ENCODE measurements around the gene SLC3A2. TPM values are rescaled to one million over a fixed set of nuclear protein-coding genes. Genes with fewer than 3 reads are reported as not detected.

The SLC3A2 gene
- polyA plus RNA-seq, 3 donors, result 169 to 175 (median 169) TPM

GRCh38 chr11:62874851-62875250 lies 5.8 kb upstream of the SLC3A2 start:
- DNase-seq, result no peak

GRCh38 chr11:62875698-62876478 lies 4.8 kb upstream of the SLC3A2 start:
- DNase-seq, result no peak

GRCh38 chr11:62876712-62877111 lies 4.0 kb upstream of the SLC3A2 start:
- DNase-seq, result no peak

- DNase-seq, result no peak
Observed at GRCh38 chr11:62879235-62879978, 1.3 kb upstream of the SLC3A2 start.

GRCh38 chr11:62880231-62880802 lies 379 bp upstream of the SLC3A2 start:
- DNase-seq, result peak; percentile 34

GRCh38 chr11:62881579-62882430 lies 1.1 kb downstream of the SLC3A2 start:
- DNase-seq, result peak; percentile 96

- no peak for DNase-seq
Observed at GRCh38 chr11:62882431-62882749, 1.7 kb downstream of the SLC3A2 start.

- DNase-seq, result no peak
Observed at GRCh38 chr11:62882788-62883501, 2.2 kb downstream of the SLC3A2 start.

GRCh38 chr11:62883673-62884072 lies 3.0 kb downstream of the SLC3A2 start:
- no peak for DNase-seq

- DNase-seq, result no peak
Observed at GRCh38 chr11:62885137-62885750, 4.5 kb downstream of the SLC3A2 start.

GRCh38 chr11:62888406-62888805 lies 7.7 kb downstream of the SLC3A2 start:
- no peak for DNase-seq

- DNase-seq, result no peak
Observed at GRCh38 chr11:62889126-62889483, 8.4 kb downstream of the SLC3A2 start.

GRCh38 chr11:62889484-62890437 lies 9.1 kb downstream of the SLC3A2 start:
- DNase-seq, result peak; percentile 80

- DNase-seq, result no peak
Observed at GRCh38 chr11:62892077-62892922, 11.6 kb downstream of the SLC3A2 start.

GRCh38 chr11:62895501-62895900 lies 14.8 kb downstream of the SLC3A2 start:
- DNase-seq, result no peak

- no peak for DNase-seq
Observed at GRCh38 chr11:62896049-62896448, 15.4 kb downstream of the SLC3A2 start.

- no peak for DNase-seq
Observed at GRCh38 chr11:62897311-62897710, 16.6 kb downstream of the SLC3A2 start.

- no peak for DNase-seq
Observed at GRCh38 chr11:62898027-62898426, 17.3 kb downstream of the SLC3A2 start.

GRCh38 chr11:62902932-62903331 lies 22.2 kb downstream of the SLC3A2 start:
- DNase-seq, result no peak
